GM21515 (cell line): ENCODE data around the gene RBM18.

Source experiments
- ATAC-seq: cut with Tn5 transposase; IDR thresholded peaks from one replicate; pipeline ENCODE4 v1.9.1; 2021; ENCODE audit not compliant: unreplicated experiment

Gene RBM18

GRCh38 chr9:122206118-122207046 lies 58.3 kb downstream of the RBM18 start:
- ATAC-seq: no peak

DNA sequence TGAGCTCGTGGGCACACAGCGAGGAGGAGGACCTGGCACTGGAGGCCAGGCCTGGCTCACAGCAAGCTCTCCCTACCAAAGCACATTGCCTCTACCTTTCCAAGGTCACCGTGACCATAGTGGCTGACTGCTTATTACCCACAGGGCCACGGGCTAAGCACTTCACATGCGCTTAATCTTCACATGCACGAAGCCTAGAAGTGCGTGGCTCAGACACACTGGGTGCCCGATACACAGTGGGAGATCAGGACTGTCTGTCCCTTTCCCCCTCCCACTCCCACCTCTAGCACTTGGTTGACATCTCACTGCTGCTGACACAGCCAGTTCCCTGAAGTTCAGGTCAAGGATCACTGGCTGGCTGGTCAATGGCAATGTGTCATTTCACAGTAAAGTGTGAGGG lies 59.5 kb downstream of the RBM18 start:
- ATAC-seq: no peak

- no peak for ATAC-seq
These were observed 60.1 kb downstream of the RBM18 start for GRCh38 chr9:122204491-122204890.

GRCh38 chr9:122204055-122204454 lies 60.6 kb downstream of the RBM18 start:
- no peak for ATAC-seq

- no peak for ATAC-seq
These were observed 62.5 kb downstream of the RBM18 start for GRCh38 chr9:122202111-122202510.

DNA sequence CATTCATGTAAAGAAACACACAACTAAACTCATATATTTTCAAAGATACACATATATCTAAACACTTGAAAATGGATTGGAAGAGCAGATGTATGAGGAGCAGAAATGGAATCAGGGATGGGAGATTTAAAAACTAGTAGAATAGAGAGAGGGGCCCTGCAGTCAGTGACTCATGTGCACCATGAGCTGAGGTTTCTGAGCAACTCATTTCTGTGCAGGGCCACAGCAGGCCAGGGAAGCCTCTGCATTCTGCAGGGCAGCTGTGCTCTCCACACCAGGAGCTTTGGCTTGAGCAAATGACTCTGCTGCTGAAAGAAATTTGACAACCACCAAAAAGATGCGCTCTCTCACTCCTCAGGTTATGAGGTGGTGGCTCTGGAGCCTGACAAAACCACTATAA lies 63.0 kb downstream of the RBM18 start:
- ATAC-seq: no peak

- ATAC-seq: no peak
These were observed 63.6 kb downstream of the RBM18 start for GRCh38 chr9:122200960-122201595.

- no peak for ATAC-seq
These were observed 66.8 kb downstream of the RBM18 start for GRCh38 chr9:122197882-122198281.

GRCh38 chr9:122197426-122197825 lies 67.2 kb downstream of the RBM18 start:
- ATAC-seq: no peak

- ATAC-seq: no peak
These were observed 68.8 kb downstream of the RBM18 start for GRCh38 chr9:122195875-122196274.

- no peak for ATAC-seq
These were observed 71.0 kb downstream of the RBM18 start for GRCh38 chr9:122193651-122194050.

DNA sequence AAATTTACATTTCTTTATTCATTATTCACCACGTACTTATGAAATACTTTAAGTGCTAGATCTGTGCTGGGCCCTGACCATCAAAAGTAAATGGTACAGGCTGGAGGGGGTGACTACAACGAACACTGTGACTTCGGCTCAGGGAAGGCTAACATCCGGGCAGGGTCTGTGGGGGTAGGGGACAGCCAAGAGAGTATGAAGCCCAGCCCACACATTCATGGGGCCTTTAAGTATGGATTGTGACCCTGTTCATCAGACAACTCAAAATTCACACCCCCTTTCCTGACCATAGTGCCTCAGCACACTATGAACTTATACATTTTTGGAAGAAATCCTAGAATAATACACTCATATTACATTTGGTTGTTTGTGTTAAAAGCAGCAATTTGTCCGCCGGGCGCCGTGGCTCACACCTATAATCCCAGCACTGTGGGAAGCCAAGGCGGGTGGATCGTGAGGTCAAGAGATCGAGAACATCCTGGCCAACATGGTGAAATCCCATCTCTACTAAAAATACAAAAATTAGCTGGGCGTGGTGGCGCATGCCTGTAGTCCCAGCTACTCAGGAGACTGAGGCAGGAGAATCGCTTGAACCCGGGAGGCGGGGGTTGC lies 71.6 kb downstream of the RBM18 start:
- no peak for ATAC-seq

DNA sequence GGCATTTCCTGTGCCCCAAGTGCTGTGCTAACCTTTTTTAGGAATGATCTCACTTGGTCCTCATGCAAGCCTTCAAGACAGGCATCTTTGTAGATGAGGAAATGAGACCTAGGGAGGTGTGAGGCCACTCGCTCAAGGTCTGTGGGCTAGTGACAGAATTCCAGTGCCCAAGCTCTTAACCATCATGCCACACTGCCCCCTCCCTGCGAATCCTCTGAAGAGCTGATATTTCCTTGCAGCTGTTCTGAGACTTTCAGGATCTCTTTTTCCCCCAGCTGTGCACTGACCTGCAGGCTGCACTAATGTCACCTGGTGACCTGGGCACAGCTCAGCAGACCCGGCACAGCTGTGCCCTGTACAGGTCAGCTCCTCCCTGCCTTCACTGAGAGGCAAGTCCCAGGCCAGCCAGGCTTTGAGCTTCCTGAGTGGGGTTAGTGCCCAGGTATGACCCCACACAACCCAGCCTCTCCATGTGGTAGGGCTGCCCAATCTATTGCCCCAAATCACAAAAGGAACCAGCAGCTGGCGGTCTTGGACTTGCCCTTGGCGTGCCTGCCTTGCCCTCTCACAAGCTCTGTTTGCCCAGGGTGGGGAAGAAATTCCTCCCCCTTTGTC lies 72.3 kb downstream of the RBM18 start:
- no peak for ATAC-seq

DNA sequence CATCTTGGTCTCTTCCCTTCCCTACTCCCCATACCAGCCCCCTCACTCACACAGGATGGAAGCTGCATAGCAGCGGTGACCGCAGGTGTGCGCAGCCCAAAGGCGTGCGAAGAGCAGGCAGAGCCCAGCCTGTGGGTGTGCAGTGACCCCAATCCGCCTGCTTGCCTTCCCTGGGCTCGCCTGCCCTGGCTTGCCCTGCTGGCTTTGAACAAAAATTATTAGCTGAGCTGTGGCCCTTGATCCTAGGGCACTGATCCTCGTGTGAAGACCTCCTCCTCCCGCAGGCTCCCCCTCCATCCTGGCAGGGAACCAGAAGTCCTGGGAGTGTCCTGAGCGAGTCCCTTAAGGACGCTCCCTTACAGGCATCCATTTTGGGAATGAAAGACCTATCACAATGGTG lies 73.1 kb downstream of the RBM18 start:
- ATAC-seq: no peak

GRCh38 chr9:122190597-122191381 lies 73.9 kb downstream of the RBM18 start:
- no peak for ATAC-seq

DNA sequence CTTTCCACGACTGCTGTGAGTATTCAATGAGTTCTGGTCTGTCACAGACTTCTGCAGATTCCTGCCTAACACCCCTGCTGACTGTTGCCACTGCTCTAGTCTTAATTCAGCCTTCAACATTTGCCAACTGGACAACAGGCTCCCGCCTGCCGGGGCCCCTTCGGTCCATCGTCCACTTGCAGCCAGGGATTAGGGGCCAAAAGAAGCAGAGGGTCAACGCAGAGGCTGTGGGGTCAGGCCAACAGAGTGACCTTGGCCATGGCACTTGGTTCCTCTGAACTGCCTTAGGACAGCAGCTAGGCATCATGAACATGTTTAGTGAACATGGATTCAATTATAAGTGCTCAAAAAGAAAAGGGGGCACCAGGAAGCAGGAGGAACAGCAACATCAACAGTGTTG lies 76.3 kb downstream of the RBM18 start:
- ATAC-seq: no peak
